ENCODE results near the gene GGT6. TPM values are rescaled to one million over a fixed set of nuclear protein-coding genes. Genes with fewer than 3 reads are reported as not detected.

The GGT6 gene
- total RNA-seq, 3 donors from 2014 or later = 98.0 to 219 (median 189) TPM

GRCh38 chr17:4534515-4534914 is 25.9 kb downstream of the GGT6 start:
- TF ChIP-seq, protein P1, sequence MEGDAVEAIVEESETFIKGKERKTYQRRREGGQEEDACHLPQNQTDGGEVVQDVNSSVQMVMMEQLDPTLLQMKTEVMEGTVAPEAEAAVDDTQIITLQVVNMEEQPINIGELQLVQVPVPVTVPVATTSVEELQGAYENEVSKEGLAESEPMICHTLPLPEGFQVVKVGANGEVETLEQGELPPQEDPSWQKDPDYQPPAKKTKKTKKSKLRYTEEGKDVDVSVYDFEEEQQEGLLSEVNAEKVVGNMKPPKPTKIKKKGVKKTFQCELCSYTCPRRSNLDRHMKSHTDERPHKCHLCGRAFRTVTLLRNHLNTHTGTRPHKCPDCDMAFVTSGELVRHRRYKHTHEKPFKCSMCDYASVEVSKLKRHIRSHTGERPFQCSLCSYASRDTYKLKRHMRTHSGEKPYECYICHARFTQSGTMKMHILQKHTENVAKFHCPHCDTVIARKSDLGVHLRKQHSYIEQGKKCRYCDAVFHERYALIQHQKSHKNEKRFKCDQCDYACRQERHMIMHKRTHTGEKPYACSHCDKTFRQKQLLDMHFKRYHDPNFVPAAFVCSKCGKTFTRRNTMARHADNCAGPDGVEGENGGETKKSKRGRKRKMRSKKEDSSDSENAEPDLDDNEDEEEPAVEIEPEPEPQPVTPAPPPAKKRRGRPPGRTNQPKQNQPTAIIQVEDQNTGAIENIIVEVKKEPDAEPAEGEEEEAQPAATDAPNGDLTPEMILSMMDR (IDR thresholded peaks at IDR 0.05) = no peak
- Histone ChIP-seq H3K36me3 (ENCODE audit: low read depth) (no peaks in the 10 kb centered on the region), H3K4me1 (ENCODE audit: low read depth) (peaks cover 23% of the 10 kb centered on the region), H3K9me3 (no peaks in the 10 kb centered on the region), H3K4me3 (no peak overlapping the region)
- DNase-seq (no peak), ATAC-seq (peak; percentile 28)
- intact Hi-C loops (cut with DNase I, micrococcal nuclease) = no loop called here

GRCh38 chr17:4533523-4534504 is 26.6 kb downstream of the GGT6 start:
- Histone ChIP-seq H3K4me1 (ENCODE audit: low read depth) (peaks cover 23% of the 10 kb centered on the region), H3K9me3 (no peaks in the 10 kb centered on the region), H3K36me3 (ENCODE audit: low read depth) (no peaks in the 10 kb centered on the region), H3K4me3 (no peak overlapping the region)
- intact Hi-C loops (cut with DNase I, micrococcal nuclease) = no loop called here
- ATAC-seq = peak; percentile 63
- TF ChIP-seq, protein P1 (IDR thresholded peaks at IDR 0.05) = no peak
- DNase-seq = peak in 1 of 3 donors; percentile 63

GRCh38 chr17:4532860-4533522 is 27.4 kb downstream of the GGT6 start:
- ATAC-seq = no peak
- TF ChIP-seq, protein P1 (IDR thresholded peaks at IDR 0.05) = no peak
- no peaks in the 10 kb centered on the region for H3K9me3 ChIP-seq
- H3K4me1 ChIP-seq (ENCODE audit: low read depth) = peaks cover 23% of the 10 kb centered on the region
- no peak for DNase-seq
- no peak overlapping the region for H3K4me3 ChIP-seq
- H3K36me3 ChIP-seq (ENCODE audit: low read depth) = no peaks in the 10 kb centered on the region
- intact Hi-C loops (cut with DNase I, micrococcal nuclease) = no loop called here

GRCh38 chr17:4531988-4532736 is 28.2 kb downstream of the GGT6 start:
- peaks cover 23% of the 10 kb centered on the region for H3K4me1 ChIP-seq (ENCODE audit: low read depth)
- intact Hi-C loops (cut with DNase I, micrococcal nuclease) = no loop called here
- DNase-seq = no peak
- no peak for ATAC-seq
- H3K36me3 ChIP-seq (ENCODE audit: low read depth) = no peaks in the 10 kb centered on the region
- H3K9me3 ChIP-seq = no peaks in the 10 kb centered on the region
- no peak overlapping the region for H3K4me3 ChIP-seq
- TF ChIP-seq, protein P1 (IDR thresholded peaks at IDR 0.05) = no peak
